K562 (cell line): ENCODE results near the gene PXMP2. TPM values are rescaled to one million over a fixed set of nuclear protein-coding genes. Genes with fewer than 3 reads are reported as not detected.

ENCODE experiments used
- ATAC-seq: fragments of 200-7000 bp; cut with Tn5 transposase; 3 replicates; pipeline ENCODE4 v1.9.1; 2020; ENCODE audit warnings: moderate library complexity
- BruUV-seq: library from RNA; stranded (reverse); fragments of 400-500 nt; replicated peaks from 2 replicates; lab custom pipeline; 2021; lab: Mats Ljungman, UMichigan
- CTCF ChIA-PET: fragments of 300-600 bp; formaldehyde crosslinking; extraction: SDS; loops from one replicate; lab custom pipeline; 2021; ENCODE audit warnings: low intra/inter-chr PET ratio; lab: Yijun Ruan, JAX
- POLR2A ChIA-PET: fragments of 300-600, 350-650 bp; sonication (Branson Sonifier 250); formaldehyde crosslinking; extraction: SDS; loops from one replicate; lab custom pipeline; 2021; ENCODE audit warnings: antibody characterized with exemption, inconsistent platforms; lab: Yijun Ruan, JAX
- DNase-seq, 4 experiments: peaks; one replicate each; pipeline versions ENCODE4 v3.0.0 to v3.0.0-alpha.2; 2011 to 2018; ENCODE audit warnings: low spot score in 3 of 4, mixed read lengths in 3 of 4; ENCODE audit errors: extremely low read depth in 1 of 4
- FAIRE-seq: peaks from 2 replicates; lab custom pipeline; 2011; peaks lifted over from hg19 to GRCh38; lab: Jason Lieb, UNC
- H2AFZ ChIP-seq: 2 replicates; pipeline ENCODE4 v1.6.0; 2011; ENCODE audit warnings: low read depth, low read length, control low read depth, inconsistent platforms
- H3K27ac ChIP-seq: fragments of 200-600 bp; 3 replicates; pipeline ENCODE4 v1.8.0; 2011; ENCODE audit warnings: low read depth, mild to moderate bottlenecking, control low read depth, inconsistent platforms, low read length, moderate library complexity, mixed read lengths; ENCODE audit errors: extremely low read depth
- H3K27me3 ChIP-seq, 2 experiments: fragments of 300-600 bp in 1 of 2; 2 replicates in 1 of 2; 3 replicates in 1 of 2; pipeline versions ENCODE4 v1.6.0 to v1.8.0; 2011; ENCODE audit warnings: inconsistent platforms in 2 of 2, low read length in 2 of 2, mild to moderate bottlenecking in 1 of 2, mixed read lengths in 1 of 2, moderate library complexity in 1 of 2; ENCODE audit not compliant: control insufficient read depth in 2 of 2, insufficient read depth in 2 of 2
- H3K36me3 ChIP-seq: fragments of 300-600 bp; 3 replicates; pipeline ENCODE4 v1.8.0; 2011; ENCODE audit warnings: mild to moderate bottlenecking, low read length, inconsistent platforms; ENCODE audit not compliant: control insufficient read depth, insufficient read depth
- H3K4me1 ChIP-seq, 2 experiments: fragments of 200-600 bp in 1 of 2; replicated peaks in 1 of 2; 2 replicates in 1 of 2; 3 replicates in 1 of 2; pipeline versions ENCODE4 v1.5.1 to v1.8.0; 2011; ENCODE audit warnings: inconsistent platforms in 2 of 2, low read length in 2 of 2, mild to moderate bottlenecking in 1 of 2, mixed read lengths in 1 of 2, moderate library complexity in 1 of 2; ENCODE audit not compliant: control insufficient read depth in 2 of 2, insufficient read depth in 2 of 2
- H3K4me2 ChIP-seq: 2 replicates; pipeline ENCODE4 v1.6.1; 2011; ENCODE audit warnings: low read length, control low read depth, inconsistent platforms, mixed read lengths; ENCODE audit not compliant: insufficient read depth
- H3K4me3 ChIP-seq: fragments of 200-600 bp; sonication (generic), shearing (Covaris generic); 2 replicates; pipeline ENCODE4 v1.5.1; 2016; ENCODE audit warnings: control low read depth, inconsistent platforms
- H3K79me2 ChIP-seq: fragments of 200-600 bp; 3 replicates; pipeline ENCODE4 v1.8.0; 2011; ENCODE audit warnings: low read length, inconsistent platforms; ENCODE audit not compliant: control insufficient read depth, insufficient read depth
- H3K9ac ChIP-seq, 2 experiments: 2 replicates each; pipeline versions ENCODE4 v1.6.0 to v1.6.1; 2011; ENCODE audit warnings: low read depth in 2 of 2, low read length in 2 of 2, control low read depth in 1 of 2, inconsistent platforms in 1 of 2, mild to moderate bottlenecking in 1 of 2, mixed read lengths in 1 of 2; ENCODE audit not compliant: insufficient read depth in 1 of 2
- H3K9me1 ChIP-seq: one replicate; pipeline ENCODE4 v1.6.0; 2011; ENCODE audit warnings: inconsistent platforms, mild to moderate bottlenecking, low read length, moderate library complexity; ENCODE audit not compliant: control insufficient read depth, insufficient read depth
- H3K9me3 ChIP-seq: replicated peaks from 2 replicates; pipeline ENCODE4 v1.5.1; 2011; ENCODE audit warnings: low read depth, low read length, inconsistent platforms; ENCODE audit not compliant: control insufficient read depth, insufficient read depth
- H4K20me1 ChIP-seq: replicated peaks from 2 replicates; pipeline ENCODE4 v1.6.1; 2011; ENCODE audit warnings: low read length, inconsistent platforms, mixed read lengths; ENCODE audit not compliant: control insufficient read depth, insufficient read depth
- CREM ChIP-seq: IDR thresholded peaks from 2 replicates; pipeline ENCODE4 v1.6.1; 2014; ENCODE audit warnings: antibody characterized with exemption, low read depth
- EWSR1 ChIP-seq: fragments of 450-650 bp; IDR thresholded peaks from 2 replicates; pipeline ENCODE4 v1.6.1; 2018; ENCODE audit warnings: borderline replicate concordance, mild to moderate bottlenecking, low read depth, moderate library complexity; ENCODE audit not compliant: partially characterized antibody
- FOSL1 ChIP-seq: fragments of 200-800 bp; sonication (Bioruptor generic); conservative IDR thresholded peaks from 2 replicates; pipeline ENCODE4 v1.6.1; 2016; ENCODE audit warnings: missing genetic modification characterization, missing compliant biosample characterization
- HLTF ChIP-seq: fragments of 450-650 bp; IDR thresholded peaks from 2 replicates; pipeline ENCODE4 v1.6.1; 2016
- NRF1 ChIP-seq, 2 experiments: fragments of 450-650 bp; IDR thresholded peaks in 1 of 2; conservative IDR thresholded peaks in 1 of 2; 2 replicates each; pipeline ENCODE4 v1.6.1; 2014; ENCODE audit warnings: mild to moderate bottlenecking in 2 of 2
- POLR2A ChIP-seq: fragments of 450-650 bp; conservative IDR thresholded peaks from 2 replicates; pipeline ENCODE4 v1.6.1; 2016
- POLR2G ChIP-seq: fragments of 200-400 bp; formaldehyde crosslinking; IDR thresholded peaks from 2 replicates; pipeline ENCODE4 v1.6.1; 2017; ENCODE audit warnings: low read depth, mild to moderate bottlenecking, antibody characterized with exemption, low read length, moderate library complexity
- RBFOX2 ChIP-seq: fragments of 200-400 bp; formaldehyde crosslinking; IDR thresholded peaks from 2 replicates; pipeline ENCODE4 v1.6.1; 2017; ENCODE audit warnings: low read depth, mild to moderate bottlenecking, low read length, moderate library complexity
- RBM22 ChIP-seq: fragments of 200-400 bp; formaldehyde crosslinking; IDR thresholded peaks from 2 replicates; pipeline ENCODE4 v1.6.1; 2018; ENCODE audit warnings: low read length, low read depth; ENCODE audit not compliant: poor library complexity, severe bottlenecking
- SPI1 ChIP-seq: IDR thresholded peaks from 2 replicates; pipeline ENCODE4 v1.6.1; 2011; ENCODE audit warnings: low read depth, low read length, control low read depth, borderline replicate concordance
- ZNF121 ChIP-seq: sonication (generic); formaldehyde crosslinking; conservative IDR thresholded peaks from 2 replicates; pipeline ENCODE4 v1.8.0; 2022; ENCODE audit warnings: missing genetic modification reagents
- ZNF239 ChIP-seq: fragments of 250-450 bp; sonication (Bioruptor Pico); IDR thresholded peaks from 2 replicates; pipeline ENCODE4 v1.4.0; 2020; ENCODE audit warnings: mild to moderate bottlenecking
- WGBS: fragments of 100-300 bp; shearing (Covaris generic); methylation state at CpG from one replicate; pipeline ENCODE4 v1.1.6; 2016; ENCODE audit warnings: low coverage, mixed read lengths; ENCODE audit not compliant: insufficient coverage; ENCODE audit errors: missing lambda C conversion rate; 5-methylcytosine and 5-hydroxymethylcytosine counted together
- in situ Hi-C: fragments of 300-500 bp; cut with MboI; formaldehyde crosslinking; loops from 4 replicates; pipeline ENCODE4 v1.15.0; 2018; ENCODE audit warnings: inconsistent platforms, mixed read lengths
- intact Hi-C: fragments of 100-400 bp; cut with micrococcal nuclease; formaldehyde crosslinking; loops from 2 replicates; pipeline ENCODE4 v1.14.2; 2022
- polyA plus RNA-seq, 8 experiments: library from polyadenylated mRNA; depleted of rRNA in 4 of 8; stranded (reverse) in 5 of 8; unstranded in 3 of 8; fragments of >200 nt; fragmentation: Nextera tagmentation in 2 of 8; fragmentation: Illumina TruSeq in 1 of 8; extraction: Ambion mirVana in 2 of 8; extraction: Trizol in 1 of 8; gene quantifications; 2 replicates each; pipeline versions ENCODE4 v1.2.1 to v1.2.3, GENCODE V29; 2011 to 2014; ENCODE audit warnings: inconsistent platforms in 1 of 8, missing spikeins in 1 of 8
- total RNA-seq, 7 experiments: library from RNA; depleted of rRNA in 6 of 7; stranded (reverse); fragments of >200 nt in 6 of 7; fragmentation: Illumina TruSeq in 2 of 7; extraction: Trizol in 2 of 7; gene quantifications; 2 replicates each; pipeline versions ENCODE4 v1.2.1 to v1.2.3, GENCODE V29; 2011 to 2021; ENCODE audit warnings: low replicate concordance in 1 of 7
- TF ChIP-seq, protein P1 (sequence below): fragments of 250-450 bp; sonication (Bioruptor Pico); IDR thresholded peaks from 2 replicates; pipeline ENCODE4 v1.8.0; 2022; ENCODE audit warnings: moderate library complexity, mild to moderate bottlenecking, inconsistent platforms
- TF ChIP-seq, protein P2 (sequence below): sonication (generic); formaldehyde crosslinking; IDR thresholded peaks from 2 replicates; pipeline ENCODE4 v1.8.0; 2022; ENCODE audit warnings: missing genetic modification reagents, mild to moderate bottlenecking, moderate library complexity, borderline replicate concordance

The PXMP2 gene
- total and polyA plus RNA-seq, 9 of the 15 experiments (the other 6 are each of a cell fraction or from before 2014, with no cell fraction given), result 3.0 to 66.1 (median 44.7) TPM

GRCh38 chr12:132723015-132723763 lies 35.8 kb downstream of the PXMP2 start:
- Histone ChIP-seq H3K36me3 (peaks cover 92% of the 10 kb centered on the region), H3K9me3 (no peaks in the 10 kb centered on the region), H3K27ac (peak overlapping the region; percentile 43; the same call in 2 of the 3 replicates), H3K4me2 (no peak overlapping the region), H3K79me2 (no peaks in the 10 kb centered on the region; the same call in 2 of the 3 replicates), H3K4me3 (no peak overlapping the region), H3K27me3 (no peaks in the 10 kb centered on the region), H3K9me1 (peaks cover 5% of the 10 kb centered on the region), H4K20me1 (no peaks in the 10 kb centered on the region; the same call in 1 of the 2 replicates), H3K4me1 (peaks cover 0 to 18% of the 10 kb centered on the region in 2 experiments; a peak in 3 of 5 replicates), H3K9ac (peak overlapping the region in 1 of 2 experiments; percentile 80; a peak in 2 of 4 replicates), H2AFZ (no peak overlapping the region)
- in situ Hi-C loops, result no loop called here
- TF ChIP-seq HLTF (no peak), CREM (peak; percentile 66), FOSL1 (tag) (peak; percentile 65; the same call in 1 of the 2 replicates), ZNF239 (CRISPR knock-in tag) (no peak), POLR2G (peak; percentile 75), RBM22 (peak; percentile 78), POLR2A (peak; percentile 36; the same call in 1 of the 2 replicates), EWSR1 (no peak), ZNF121 (CRISPR knock-in tag) (0 out of 2 replicates have a peak, but pooled peaks have one; percentile 5), NRF1 (conservative IDR thresholded peaks at IDR 0.05 in 1 of 2, IDR thresholded peaks at IDR 0.05 in 1 of 2) (peak; percentile 28 to 31; a peak in 2 of 4 replicates), SPI1 (peak; percentile 61), RBFOX2 (peak; percentile 26; the same call in 1 of the 2 replicates)
- TF ChIP-seq, protein P1, sequence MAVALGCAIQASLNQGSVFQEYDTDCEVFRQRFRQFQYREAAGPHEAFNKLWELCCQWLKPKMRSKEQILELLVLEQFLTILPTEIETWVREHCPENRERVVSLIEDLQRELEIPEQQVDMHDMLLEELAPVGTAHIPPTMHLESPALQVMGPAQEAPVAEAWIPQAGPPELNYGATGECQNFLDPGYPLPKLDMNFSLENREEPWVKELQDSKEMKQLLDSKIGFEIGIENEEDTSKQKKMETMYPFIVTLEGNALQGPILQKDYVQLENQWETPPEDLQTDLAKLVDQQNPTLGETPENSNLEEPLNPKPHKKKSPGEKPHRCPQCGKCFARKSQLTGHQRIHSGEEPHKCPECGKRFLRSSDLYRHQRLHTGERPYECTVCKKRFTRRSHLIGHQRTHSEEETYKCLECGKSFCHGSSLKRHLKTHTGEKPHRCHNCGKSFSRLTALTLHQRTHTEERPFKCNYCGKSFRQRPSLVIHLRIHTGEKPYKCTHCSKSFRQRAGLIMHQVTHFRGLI, result no peak
- TF ChIP-seq, protein P2, sequence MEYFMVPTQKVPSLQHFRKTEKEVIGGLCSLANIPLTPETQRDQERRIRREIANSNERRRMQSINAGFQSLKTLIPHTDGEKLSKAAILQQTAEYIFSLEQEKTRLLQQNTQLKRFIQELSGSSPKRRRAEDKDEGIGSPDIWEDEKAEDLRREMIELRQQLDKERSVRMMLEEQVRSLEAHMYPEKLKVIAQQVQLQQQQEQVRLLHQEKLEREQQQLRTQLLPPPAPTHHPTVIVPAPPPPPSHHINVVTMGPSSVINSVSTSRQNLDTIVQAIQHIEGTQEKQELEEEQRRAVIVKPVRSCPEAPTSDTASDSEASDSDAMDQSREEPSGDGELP (CRISPR knock-in tag), result peak; percentile 48; the same call in 1 of the 2 replicates
- ATAC-seq (peak; percentile 53), FAIRE-seq (peak; percentile 37), DNase-seq (peak in 1 of 4 experiments; percentile 54)
- no TSS peak for BruUV-seq
- WGBS, result 89% methylated on average over 30 of the region's 30 CpGs
- intact Hi-C loops, result no loop called here
- ChIA-PET CTCF (no interaction called here), POLR2A (interaction anchor here (0.6 to 1.0 kb wide), 2 partner anchors 9 to 112 kb away, joined by 3 read pairs; no protein-coding TSS in a partner anchor)
